ENCODE data around the gene FHIT.

DNA sequence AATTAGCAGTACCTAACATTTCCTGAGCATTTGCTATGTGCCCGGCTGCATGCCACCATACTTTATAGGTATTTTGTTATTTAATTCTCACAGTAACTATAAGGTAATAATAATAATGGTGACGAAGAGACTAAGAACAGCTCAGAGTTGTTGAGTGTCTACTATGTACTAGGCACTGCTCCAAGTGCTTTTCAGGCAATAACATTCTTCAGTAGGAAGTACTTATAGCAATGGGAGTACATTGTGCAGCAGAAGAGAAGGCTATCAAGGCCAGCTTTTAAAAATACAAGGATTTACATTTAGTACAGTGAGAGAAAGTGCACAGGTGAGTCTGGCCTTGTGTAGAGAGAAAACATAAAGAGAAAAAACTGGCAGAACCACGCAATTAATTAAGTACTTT lies 647.4 kb downstream of the FHIT start:
- TF ChIP-seq, protein P1, sequence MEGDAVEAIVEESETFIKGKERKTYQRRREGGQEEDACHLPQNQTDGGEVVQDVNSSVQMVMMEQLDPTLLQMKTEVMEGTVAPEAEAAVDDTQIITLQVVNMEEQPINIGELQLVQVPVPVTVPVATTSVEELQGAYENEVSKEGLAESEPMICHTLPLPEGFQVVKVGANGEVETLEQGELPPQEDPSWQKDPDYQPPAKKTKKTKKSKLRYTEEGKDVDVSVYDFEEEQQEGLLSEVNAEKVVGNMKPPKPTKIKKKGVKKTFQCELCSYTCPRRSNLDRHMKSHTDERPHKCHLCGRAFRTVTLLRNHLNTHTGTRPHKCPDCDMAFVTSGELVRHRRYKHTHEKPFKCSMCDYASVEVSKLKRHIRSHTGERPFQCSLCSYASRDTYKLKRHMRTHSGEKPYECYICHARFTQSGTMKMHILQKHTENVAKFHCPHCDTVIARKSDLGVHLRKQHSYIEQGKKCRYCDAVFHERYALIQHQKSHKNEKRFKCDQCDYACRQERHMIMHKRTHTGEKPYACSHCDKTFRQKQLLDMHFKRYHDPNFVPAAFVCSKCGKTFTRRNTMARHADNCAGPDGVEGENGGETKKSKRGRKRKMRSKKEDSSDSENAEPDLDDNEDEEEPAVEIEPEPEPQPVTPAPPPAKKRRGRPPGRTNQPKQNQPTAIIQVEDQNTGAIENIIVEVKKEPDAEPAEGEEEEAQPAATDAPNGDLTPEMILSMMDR (IDR thresholded peaks at IDR 0.05), result no peak
- TF ChIP-seq EZH2 (IDR thresholded peaks at IDR 0.05) (no peak), EZH2phosphoT487 (IDR thresholded peaks at IDR 0.05) (no peak)

Data from neural progenitor cell (in vitro differentiated cells).